GM12865 (cell line): ENCODE measurements around the gene KCTD16.

Source experiments
- DNase-seq: peaks from one replicate; pipeline ENCODE4 v3.0.0; 2010; ENCODE audit warnings: low read depth
- H3K4me3 ChIP-seq: 2 replicates; pipeline ENCODE4 v1.5.1; 2011; ENCODE audit warnings: mild to moderate bottlenecking, low read depth, low read length, control low read depth
- TF ChIP-seq, protein P1 (sequence below): IDR thresholded peaks from 2 replicates; pipeline ENCODE4 v1.5.1; 2011; ENCODE audit warnings: low read length, control low read depth, low read depth, inconsistent platforms; ENCODE audit not compliant: insufficient read depth; ENCODE audit errors: missing control alignments

KCTD16 gene

DNA sequence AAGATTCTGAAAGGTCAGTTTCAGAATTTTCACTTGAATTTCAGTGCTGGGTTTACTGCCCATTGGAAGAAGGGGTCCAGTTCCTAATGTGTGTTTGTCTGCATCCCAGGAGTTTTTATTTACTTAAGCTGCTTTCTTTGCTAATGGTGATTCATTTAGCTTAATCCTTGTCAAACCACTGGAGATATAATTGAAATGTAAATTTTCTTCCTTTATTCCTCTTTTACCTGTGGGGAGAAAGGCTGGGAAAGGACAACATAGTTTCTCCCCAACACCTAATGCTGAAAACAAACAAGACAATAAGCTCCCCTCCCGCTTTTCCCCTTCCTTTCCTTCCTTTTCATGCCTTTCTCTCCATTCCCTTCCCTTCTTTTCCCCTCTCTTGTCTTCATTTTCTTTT, 185.8 kb downstream of the KCTD16 start:
- DNase-seq, result no peak
- TF ChIP-seq, protein P1, sequence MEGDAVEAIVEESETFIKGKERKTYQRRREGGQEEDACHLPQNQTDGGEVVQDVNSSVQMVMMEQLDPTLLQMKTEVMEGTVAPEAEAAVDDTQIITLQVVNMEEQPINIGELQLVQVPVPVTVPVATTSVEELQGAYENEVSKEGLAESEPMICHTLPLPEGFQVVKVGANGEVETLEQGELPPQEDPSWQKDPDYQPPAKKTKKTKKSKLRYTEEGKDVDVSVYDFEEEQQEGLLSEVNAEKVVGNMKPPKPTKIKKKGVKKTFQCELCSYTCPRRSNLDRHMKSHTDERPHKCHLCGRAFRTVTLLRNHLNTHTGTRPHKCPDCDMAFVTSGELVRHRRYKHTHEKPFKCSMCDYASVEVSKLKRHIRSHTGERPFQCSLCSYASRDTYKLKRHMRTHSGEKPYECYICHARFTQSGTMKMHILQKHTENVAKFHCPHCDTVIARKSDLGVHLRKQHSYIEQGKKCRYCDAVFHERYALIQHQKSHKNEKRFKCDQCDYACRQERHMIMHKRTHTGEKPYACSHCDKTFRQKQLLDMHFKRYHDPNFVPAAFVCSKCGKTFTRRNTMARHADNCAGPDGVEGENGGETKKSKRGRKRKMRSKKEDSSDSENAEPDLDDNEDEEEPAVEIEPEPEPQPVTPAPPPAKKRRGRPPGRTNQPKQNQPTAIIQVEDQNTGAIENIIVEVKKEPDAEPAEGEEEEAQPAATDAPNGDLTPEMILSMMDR, result no peak
- no peak overlapping the region for H3K4me3 ChIP-seq

DNA sequence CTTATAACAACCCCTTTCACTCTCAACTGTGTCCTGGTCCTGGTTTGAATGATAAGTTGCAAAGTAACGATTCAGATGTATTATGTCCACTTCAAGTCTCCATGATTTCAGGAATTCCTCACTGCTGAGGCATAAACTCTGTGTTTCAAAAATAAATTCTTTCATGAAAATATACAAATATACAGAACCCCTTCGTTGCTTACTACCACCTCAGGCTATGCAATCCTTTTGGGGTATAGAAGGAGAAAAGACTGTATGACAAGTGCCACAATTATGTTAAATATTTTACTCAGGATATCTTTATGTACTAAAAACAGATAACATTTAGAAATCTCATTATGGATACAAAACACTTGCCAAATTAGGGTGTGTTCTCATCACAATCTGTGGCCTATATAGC, 190.7 kb downstream of the KCTD16 start:
- TF ChIP-seq, protein P1, result no peak
- no peak for DNase-seq
- no peak overlapping the region for H3K4me3 ChIP-seq

DNA sequence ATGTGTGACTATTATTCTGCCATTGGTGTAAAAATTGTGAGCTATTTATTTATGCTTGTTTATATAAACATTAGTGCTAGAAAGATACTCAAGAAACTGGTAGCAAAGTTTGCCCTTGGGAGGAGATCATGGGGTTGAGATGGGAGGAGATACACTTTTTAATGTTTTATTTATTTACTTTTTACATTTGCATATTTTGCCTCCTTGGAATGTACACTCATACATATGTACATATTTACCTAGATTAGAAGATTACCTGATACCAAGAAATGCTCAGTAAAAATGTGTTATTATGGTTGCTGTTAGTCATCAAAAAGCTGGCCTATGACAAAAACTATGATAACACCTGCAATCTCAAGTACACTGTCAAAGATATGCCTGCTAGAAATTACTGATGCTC, 195.2 kb downstream of the KCTD16 start:
- DNase-seq, result no peak

DNA sequence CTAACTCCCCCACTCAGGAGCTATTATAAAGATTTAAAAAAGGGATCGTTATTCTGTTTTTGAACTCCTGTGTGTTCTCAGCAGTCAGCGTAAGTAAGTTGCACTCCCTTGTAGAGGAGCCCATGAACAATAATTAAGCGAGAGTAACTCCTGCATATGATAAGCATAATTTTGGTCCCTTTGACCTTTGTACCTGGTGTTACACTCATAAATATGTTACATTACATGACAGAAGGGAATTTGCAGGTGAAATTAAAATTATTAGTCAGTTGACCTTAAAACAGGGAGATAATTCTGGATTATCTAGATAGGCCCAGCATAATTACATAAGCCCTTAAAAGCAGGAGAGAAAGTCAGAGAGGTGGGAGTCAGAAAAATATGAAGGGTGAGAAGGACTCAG, 197.3 kb downstream of the KCTD16 start:
- no peak for DNase-seq
- TF ChIP-seq, protein P1, result no peak
- no peak overlapping the region for H3K4me3 ChIP-seq

More for the DNA sequence above, 195.2 kb downstream of the KCTD16 start:
- TF ChIP-seq, protein P1, result no peak
- H3K4me3 ChIP-seq, result no peak overlapping the region

DNA sequence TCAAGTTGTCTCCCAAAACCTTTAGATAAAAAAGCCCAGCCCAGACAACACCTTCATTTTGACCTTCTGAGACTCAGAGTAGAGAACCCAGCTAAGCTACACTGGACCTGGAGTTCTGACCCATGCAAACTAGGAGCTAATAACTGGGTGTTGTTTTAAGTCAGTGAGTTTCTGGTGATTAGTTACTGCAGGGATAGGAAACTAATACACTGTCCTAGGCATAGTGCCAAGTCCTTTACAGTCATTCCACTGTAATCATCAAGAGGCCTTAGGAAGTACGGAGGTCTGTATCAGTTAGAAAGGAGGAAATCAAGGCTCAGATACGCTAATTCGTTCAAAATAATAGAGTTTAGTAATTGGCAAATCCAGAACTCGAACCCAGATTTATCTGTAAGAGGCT, 197.9 kb downstream of the KCTD16 start:
- TF ChIP-seq, protein P1, result no peak
- H3K4me3 ChIP-seq, result no peak overlapping the region
- no peak for DNase-seq

DNA sequence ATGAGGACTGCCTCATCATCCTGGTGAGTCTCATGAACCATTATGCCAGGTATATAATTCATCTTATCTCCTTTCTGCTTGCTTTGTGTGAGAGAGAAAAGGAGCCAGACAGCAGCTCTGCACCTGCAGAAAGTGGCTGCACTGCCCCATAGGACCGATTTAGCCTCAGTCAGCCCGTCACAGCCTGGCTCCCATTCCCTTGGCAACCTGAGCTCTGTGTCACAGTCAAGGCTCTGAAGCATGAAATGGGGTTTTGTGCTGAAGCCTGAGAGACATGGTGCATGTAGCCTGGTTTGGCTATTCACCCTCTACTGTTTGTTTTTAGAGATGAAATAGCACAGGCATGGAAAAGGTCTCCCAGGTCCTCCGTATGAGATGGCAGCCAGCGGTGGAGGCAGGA, 198.3 kb downstream of the KCTD16 start:
- TF ChIP-seq, protein P1, result no peak
- DNase-seq, result peak; percentile 15

DNA sequence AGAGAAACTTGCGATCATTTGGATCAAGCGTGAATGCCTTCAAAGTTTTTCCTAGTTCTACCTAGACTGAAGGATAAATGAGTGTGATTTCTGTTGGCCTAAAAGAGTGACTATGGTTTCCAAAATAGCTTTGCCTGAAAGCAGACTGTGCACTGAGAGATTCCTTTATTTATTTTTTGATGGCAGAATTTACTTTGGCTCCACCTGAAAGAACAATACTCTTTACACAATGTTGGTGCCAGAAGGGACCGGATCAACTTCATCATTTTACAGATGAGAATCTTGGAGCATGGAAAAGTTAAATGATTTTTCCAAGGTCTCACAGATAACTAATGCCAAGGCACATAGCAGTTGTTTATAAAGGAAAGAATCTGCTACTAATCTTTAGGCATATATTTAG, 199.6 kb downstream of the KCTD16 start:
- TF ChIP-seq, protein P1, result no peak
- H3K4me3 ChIP-seq, result no peak overlapping the region
- no peak for DNase-seq

More for the DNA sequence above, 198.3 kb downstream of the KCTD16 start:
- no peak overlapping the region for H3K4me3 ChIP-seq
